ENCODE data around the gene GPR107. TPM values are rescaled to one million over a fixed set of nuclear protein-coding genes. Genes with fewer than 3 reads are reported as not detected.

Gene GPR107
- polyA plus RNA-seq, 3 donors, result 6.0 to 22.6 (median 6.0) TPM

GRCh38 chr9:130049431-130050210, 4.1 kb upstream of the GPR107 start:
- intact Hi-C loops (cut with micrococcal nuclease), result loop anchor here in 1 of 2 donors (10.0 kb wide), 1 partner anchor 85 kb away; no protein-coding TSS in a partner anchor
- Histone ChIP-seq H3K36me3 (replicated peaks in 1 of 2; ENCODE audit: control insufficient read depth in 1 of 2, insufficient read depth in 2 of 2, low read length in 2 of 2) (no peaks in the 10 kb centered on the region), H3K4me3 (replicated peaks in 1 of 3; ENCODE audit: low read depth in 2 of 3, low read length in 3 of 3) (no peak overlapping the region), H3K9ac (ENCODE audit: insufficient read depth, low read length, poor library complexity, severe bottlenecking) (no peak overlapping the region), H3K27ac (ENCODE audit: low read depth in 1 of 2, low read length in 2 of 2) (no peak overlapping the region), H3K9me3 (replicated peaks in 1 of 2; ENCODE audit: control insufficient read depth in 1 of 2, insufficient read depth in 1 of 2, low read length in 2 of 2) (no peaks in the 10 kb centered on the region), H3K27me3 (ENCODE audit: control insufficient read depth in 2 of 2, insufficient read depth in 2 of 2, low read length in 2 of 2) (no peaks in the 10 kb centered on the region), H3K4me1 (ENCODE audit: control insufficient read depth in 1 of 2, insufficient read depth in 2 of 2, low read length in 2 of 2) (peaks cover 45 to 51% of the 10 kb centered on the region in 2 donors), H4K20me1 (ENCODE audit: insufficient read depth, low read length) (peaks cover 1% of the 10 kb centered on the region), H3K4me2 (replicated peaks; ENCODE audit: extremely low read depth, low read length, poor library complexity, severe bottlenecking) (no peak overlapping the region), H3K79me2 (ENCODE audit: insufficient read depth, low read length) (peaks cover 60% of the 10 kb centered on the region), H2AFZ (ENCODE audit: insufficient read depth, low read depth, low read length, poor library complexity, severe bottlenecking) (no peak overlapping the region)
- Mint-ChIP-seq H3K27me3 (ENCODE audit: low read depth in 3 of 3) (no peaks in the 10 kb centered on the region), H3K4me1 (peaks cover 43% of the 10 kb centered on the region), H3K4me3 (no peak overlapping the region), H3K9me3 (no peaks in the 10 kb centered on the region), H3K27ac (peak overlapping the region in 2 of 7 donors; percentile 18 to 60), H3K36me3 (no peaks in the 10 kb centered on the region)
- no peak for DNase-seq
- no peak for TF ChIP-seq CTCF (IDR thresholded peaks at IDR 0.05)
- no CpG with 5 or more reads among the region's 11 CpGs for WGBS (ENCODE audit: insufficient coverage)

DNA sequence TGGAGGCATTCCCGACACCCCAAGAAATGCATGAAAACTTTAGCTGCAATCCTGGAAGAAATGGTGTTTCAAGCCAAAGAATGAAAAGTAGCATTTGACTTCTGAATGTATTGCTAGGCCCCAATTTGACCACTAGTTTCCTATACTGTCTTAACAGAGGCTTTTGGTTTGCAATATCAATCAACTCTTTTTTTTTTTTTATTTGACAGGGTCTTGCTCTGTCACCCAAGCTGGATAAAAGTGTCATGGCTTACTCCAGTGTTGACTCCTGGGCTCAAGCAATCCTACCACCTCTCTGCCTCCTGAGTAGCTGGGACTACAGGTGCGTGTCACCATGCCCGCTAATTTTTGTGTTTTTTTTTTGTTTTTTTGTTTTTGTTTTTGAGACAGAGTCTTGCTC, 3.2 kb upstream of the GPR107 start:
- H3K9me3 ChIP-seq (replicated peaks in 1 of 2; ENCODE audit: control insufficient read depth in 1 of 2, insufficient read depth in 1 of 2, low read length in 2 of 2), result no peaks in the 10 kb centered on the region
- H4K20me1 ChIP-seq (ENCODE audit: insufficient read depth, low read length), result peaks cover 6% of the 10 kb centered on the region
- WGBS (ENCODE audit: insufficient coverage), result no CpG with 5 or more reads among the region's 3 CpGs
- intact Hi-C loops (cut with micrococcal nuclease), result no loop called here
- H3K4me1 ChIP-seq (ENCODE audit: control insufficient read depth in 1 of 2, insufficient read depth in 2 of 2, low read length in 2 of 2), result peaks cover 41 to 51% of the 10 kb centered on the region in 2 donors
- no peaks in the 10 kb centered on the region for H3K27me3 Mint-ChIP-seq (ENCODE audit: low read depth in 3 of 3)
- H3K4me2 ChIP-seq (replicated peaks; ENCODE audit: extremely low read depth, low read length, poor library complexity, severe bottlenecking), result no peak overlapping the region
- H3K4me3 ChIP-seq (replicated peaks in 1 of 3; ENCODE audit: low read depth in 2 of 3, low read length in 3 of 3), result no peak overlapping the region
- no peak overlapping the region for H3K9ac ChIP-seq (ENCODE audit: insufficient read depth, low read length, poor library complexity, severe bottlenecking)
- H3K36me3 Mint-ChIP-seq, result no peaks in the 10 kb centered on the region
- H3K27ac ChIP-seq (ENCODE audit: low read depth in 1 of 2, low read length in 2 of 2), result no peak overlapping the region
- H3K27me3 ChIP-seq (ENCODE audit: control insufficient read depth in 2 of 2, insufficient read depth in 2 of 2, low read length in 2 of 2), result no peaks in the 10 kb centered on the region
- no peak for TF ChIP-seq CTCF (IDR thresholded peaks at IDR 0.05)
- DNase-seq, result no peak
- H3K4me3 Mint-ChIP-seq, result no peak overlapping the region
- H3K79me2 ChIP-seq (ENCODE audit: insufficient read depth, low read length), result peaks cover 69% of the 10 kb centered on the region
- H3K4me1 Mint-ChIP-seq, result peaks cover 41% of the 10 kb centered on the region
- H3K36me3 ChIP-seq (replicated peaks in 1 of 2; ENCODE audit: control insufficient read depth in 1 of 2, insufficient read depth in 2 of 2, low read length in 2 of 2), result no peaks in the 10 kb centered on the region
- no peaks in the 10 kb centered on the region for H3K9me3 Mint-ChIP-seq
- H3K27ac Mint-ChIP-seq, result no peak overlapping the region
- no peak overlapping the region for H2AFZ ChIP-seq (ENCODE audit: insufficient read depth, low read depth, low read length, poor library complexity, severe bottlenecking)
